IMR-90 (cell line): ENCODE results near the gene MITD1. TPM values are rescaled to one million over a fixed set of nuclear protein-coding genes. Genes with fewer than 3 reads are reported as not detected.

Experiments
- ATAC-seq: fragments of 200-7000 bp; cut with Tn5 transposase; 2 replicates; pipeline ENCODE4 v1.9.1; 2020; ENCODE audit warnings: low read depth, mild to moderate bottlenecking, moderate library complexity
- Bru-seq: library from RNA; stranded (reverse); fragments of 400-500 nt; gene quantifications from one replicate; lab custom pipeline; 2021; lab: Mats Ljungman, UMichigan
- BruChase-seq, 2 experiments: library from RNA; stranded (reverse); fragments of 400-500 nt; gene quantifications; one replicate each; lab custom pipeline; 2021; lab: Mats Ljungman, UMichigan
- BruUV-seq: library from RNA; stranded (reverse); fragments of 400-500 nt; replicated peaks from 2 replicates; lab custom pipeline; 2021; lab: Mats Ljungman, UMichigan
- CTCF ChIA-PET: fragments of 300-600 bp; formaldehyde crosslinking; extraction: SDS; loops from one replicate; lab custom pipeline; 2021; ENCODE audit warnings: antibody characterized with exemption; lab: Yijun Ruan, JAX
- POLR2A ChIA-PET: fragments of 300-600 bp; sonication (Branson Sonifier 250); formaldehyde crosslinking; loops from one replicate; lab custom pipeline; 2022; ENCODE audit warnings: antibody characterized with exemption; ENCODE audit not compliant: unreplicated experiment; lab: Charles Lee
- DNase-seq: peaks from one replicate; pipeline ENCODE4 v3.0.0; 2013
- H2AFZ ChIP-seq: replicated peaks from 2 replicates; pipeline ENCODE3; 2013; ENCODE audit warnings: low read length, mild to moderate bottlenecking; ENCODE audit not compliant: poor library complexity
- H2AK5ac ChIP-seq: 2 replicates; pipeline ENCODE4 v1.6.1; 2013; ENCODE audit warnings: low read depth, low read length, inconsistent platforms
- H2AK9ac ChIP-seq: replicated peaks from 2 replicates; pipeline ENCODE3; 2013; ENCODE audit warnings: mild to moderate bottlenecking, low read depth, low read length, moderate library complexity; ENCODE audit not compliant: poor library complexity
- H2BK120ac ChIP-seq: 2 replicates; pipeline ENCODE4 v1.6.1; 2013; ENCODE audit warnings: low read depth, low read length, inconsistent platforms
- H2BK15ac ChIP-seq: 3 replicates; pipeline ENCODE4 v1.6.1; 2013; ENCODE audit warnings: low read depth, low read length, inconsistent platforms
- H2BK20ac ChIP-seq: 2 replicates; pipeline ENCODE4 v1.6.1; 2013; ENCODE audit warnings: low read depth, mild to moderate bottlenecking, inconsistent platforms, low read length, moderate library complexity
- H2BK5ac ChIP-seq: 2 replicates; pipeline ENCODE4 v1.6.1; 2013; ENCODE audit warnings: mild to moderate bottlenecking, low read depth, low read length, inconsistent platforms; ENCODE audit not compliant: poor library complexity, severe bottlenecking
- H3K14ac ChIP-seq: replicated peaks from 2 replicates; pipeline ENCODE4 v1.6.1; 2013; ENCODE audit warnings: low read depth, low read length, inconsistent platforms
- H3K18ac ChIP-seq: 2 replicates; pipeline ENCODE4 v1.6.1; 2013; ENCODE audit warnings: low read depth, low read length, control low read depth
- H3K23ac ChIP-seq: 2 replicates; pipeline ENCODE4 v1.6.1; 2013; ENCODE audit warnings: low read depth, low read length, inconsistent platforms
- H3K27ac ChIP-seq: 2 replicates; pipeline ENCODE4 v1.5.1; 2013; ENCODE audit warnings: mild to moderate bottlenecking, control low read depth, low read length; ENCODE audit not compliant: insufficient read depth
- H3K27me3 ChIP-seq: 2 replicates; pipeline ENCODE4 v1.6.1; 2013; ENCODE audit warnings: low read length; ENCODE audit not compliant: control insufficient read depth, insufficient read depth
- H3K36me3 ChIP-seq: 2 replicates; pipeline ENCODE4 v1.6.1; 2013; ENCODE audit warnings: low read length, mixed read lengths; ENCODE audit not compliant: control insufficient read depth, insufficient read depth
- H3K4ac ChIP-seq: 2 replicates; pipeline ENCODE4 v1.6.1; 2013; ENCODE audit warnings: low read depth, low read length, inconsistent platforms
- H3K4me1 ChIP-seq: 2 replicates; pipeline ENCODE4 v1.6.1; 2013; ENCODE audit warnings: low read length, mixed read lengths; ENCODE audit not compliant: control insufficient read depth, insufficient read depth
- H3K4me2 ChIP-seq: 2 replicates; pipeline ENCODE4 v1.6.1; 2013; ENCODE audit warnings: low read depth, mild to moderate bottlenecking, control low read depth, low read length, moderate library complexity
- H3K4me3 ChIP-seq: 2 replicates; pipeline ENCODE4 v1.5.1; 2013; ENCODE audit warnings: low read depth, mild to moderate bottlenecking, control low read depth, low read length, moderate library complexity; ENCODE audit not compliant: insufficient read depth
- H3K56ac ChIP-seq: 2 replicates; pipeline ENCODE4 v1.6.1; 2013; ENCODE audit warnings: low read length, inconsistent platforms; ENCODE audit not compliant: insufficient read depth; ENCODE audit errors: extremely low read depth
- H3K79me1 ChIP-seq, 2 experiments: 2 replicates each; pipeline ENCODE4 v1.6.1; 2013; ENCODE audit warnings: low read length in 2 of 2, inconsistent platforms in 1 of 2, low read depth in 1 of 2
- H3K9ac ChIP-seq: 2 replicates; pipeline ENCODE4 v1.6.1; 2013; ENCODE audit warnings: low read depth, low read length, control low read depth
- H3K9me1 ChIP-seq: 2 replicates; pipeline ENCODE4 v1.6.1; 2013; ENCODE audit warnings: low read length, inconsistent platforms; ENCODE audit not compliant: insufficient read depth
- H3K9me3 ChIP-seq: 2 replicates; pipeline ENCODE4 v1.6.1; 2013; ENCODE audit warnings: low read length; ENCODE audit not compliant: control insufficient read depth, insufficient read depth
- H4K20me1 ChIP-seq: 2 replicates; pipeline ENCODE4 v1.6.1; 2013; ENCODE audit warnings: low read length, inconsistent platforms; ENCODE audit not compliant: insufficient read depth
- H4K5ac ChIP-seq: 2 replicates; pipeline ENCODE4 v1.6.1; 2013; ENCODE audit warnings: mild to moderate bottlenecking, low read depth, low read length, control low read depth
- H4K8ac ChIP-seq, 2 experiments: 2 replicates each; pipeline ENCODE4 v1.6.1; 2013; ENCODE audit warnings: low read depth in 2 of 2, low read length in 2 of 2, control low read depth in 1 of 2, inconsistent platforms in 1 of 2
- H4K91ac ChIP-seq: 2 replicates; pipeline ENCODE4 v1.6.1; 2013; ENCODE audit warnings: low read depth, low read length, inconsistent platforms; ENCODE audit not compliant: insufficient read depth
- BHLHE40 ChIP-seq: fragments of 150-350 bp; IDR thresholded peaks from 2 replicates; pipeline ENCODE4 v1.6.1; 2016; ENCODE audit warnings: mild to moderate bottlenecking, low read depth, low read length
- CEBPB ChIP-seq: IDR thresholded peaks from 2 replicates; pipeline ENCODE4 v1.6.1; 2012; ENCODE audit warnings: low read depth, low read length, improper control_type of control experiment
- FOS ChIP-seq: fragments of 150-350 bp; IDR thresholded peaks from 2 replicates; pipeline ENCODE4 v1.6.1; 2016; ENCODE audit warnings: low read depth, low read length
- MAFK ChIP-seq: IDR thresholded peaks from 2 replicates; pipeline ENCODE4 v1.6.1; 2012; ENCODE audit warnings: low read depth, low read length, improper control_type of control experiment
- MAZ ChIP-seq: IDR thresholded peaks from 2 replicates; pipeline ENCODE4 v1.6.1; 2012; ENCODE audit warnings: low read depth, mild to moderate bottlenecking, low read length, improper control_type of control experiment, moderate library complexity, borderline replicate concordance
- MXI1 ChIP-seq: IDR thresholded peaks from 2 replicates; pipeline ENCODE4 v1.6.1; 2012; ENCODE audit warnings: low read depth, mild to moderate bottlenecking, low read length, moderate library complexity, borderline replicate concordance
- NFE2L2 ChIP-seq: fragments of 150-350 bp; IDR thresholded peaks from 2 replicates; pipeline ENCODE4 v1.6.1; 2016; ENCODE audit warnings: low read depth, mild to moderate bottlenecking, low read length
- POLR2A ChIP-seq: IDR thresholded peaks from 2 replicates; pipeline ENCODE4 v1.6.1; 2012; ENCODE audit warnings: mild to moderate bottlenecking, low read depth, low read length
- RAD21 ChIP-seq: IDR thresholded peaks from 2 replicates; pipeline ENCODE4 v1.6.1; 2012; ENCODE audit warnings: low read length, improper control_type of control experiment
- RCOR1 ChIP-seq: IDR thresholded peaks from 2 replicates; pipeline ENCODE4 v1.6.1; 2012; ENCODE audit warnings: mild to moderate bottlenecking, low read length, improper control_type of control experiment; ENCODE audit not compliant: insufficient replicate concordance
- RFX5 ChIP-seq: IDR thresholded peaks from 2 replicates; pipeline ENCODE4 v1.8.0; 2012; ENCODE audit warnings: low read depth, mild to moderate bottlenecking, low read length, moderate library complexity
- SMC3 ChIP-seq: fragments of 150-350 bp; IDR thresholded peaks from 2 replicates; pipeline ENCODE4 v1.6.1; 2016; ENCODE audit warnings: low read depth, mild to moderate bottlenecking, antibody characterized with exemption, low read length, moderate library complexity
- WGBS, 2 experiments: methylation state at CpG; one replicate each; pipeline versions ENCODE4 v1.1.5 to v1.1.7; 2013; ENCODE audit warnings: missing lambda C conversion rate in 2 of 2; ENCODE audit not compliant: insufficient read length in 1 of 2; ENCODE audit errors: extremely low coverage in 2 of 2; 5-methylcytosine and 5-hydroxymethylcytosine counted together
- dilution Hi-C: fragments of 300-500 bp; cut with HindIII; formaldehyde crosslinking; loops from one replicate; pipeline ENCODE4 v1.14.3; 2018; ENCODE audit warnings: low sequenced_read_pairs; ENCODE audit not compliant: unreplicated experiment
- in situ Hi-C: fragments of 300-500 bp; cut with MboI; formaldehyde crosslinking; loops from 3 replicates; pipeline ENCODE4 v1.14.3; 2019; ENCODE audit warnings: low sequenced_read_pairs, inconsistent platforms, mixed read lengths
- intact Hi-C: fragments of 100-400 bp; cut with micrococcal nuclease; formaldehyde crosslinking; loops from 2 replicates; pipeline ENCODE4 v1.10.0; 2022
- long read RNA-seq: library from polyadenylated mRNA; unstranded; transcript quantifications from one replicate; pipeline ENCODE4 v2.0.0, GENCODE V29; 2021; ENCODE audit not compliant: unreplicated experiment
- polyA plus RNA-seq, 3 experiments: library from polyadenylated mRNA; depleted of rRNA; stranded (reverse); fragments of >200 nt; gene quantifications; 2 replicates each; pipeline ENCODE4 v1.2.3, GENCODE V29; 2012; ENCODE audit warnings: low replicate concordance in 1 of 3
- total RNA-seq: library from RNA; depleted of rRNA; stranded (reverse); fragments of >200 nt; gene quantifications from 2 replicates; pipeline ENCODE4 v1.2.3, GENCODE V29; 2012; rRNA removed
- TF ChIP-seq, protein P1 (sequence below): conservative IDR thresholded peaks from 2 replicates; pipeline ENCODE4 v1.5.1; 2012; ENCODE audit warnings: mild to moderate bottlenecking, low read depth, low read length, improper control_type of control experiment

The MITD1 gene
- total RNA-seq, result 4.3 and 19.4 TPM in 2 replicates
- polyA plus RNA-seq (2012; rRNA removed), result 14.5 and 18.7 TPM in 2 replicates
- 1.5 and 3.1 TPM in 2 replicates for polyA plus RNA-seq (2012; cell fraction: cytosol; rRNA removed)
- polyA plus RNA-seq (2012; cell fraction: nucleus; rRNA removed; ENCODE audit: low replicate concordance), result 2.9 and 19.8 TPM in 2 replicates
- percentile 69 among the genes with signal in this experiment for Bru-seq, nascent RNA
- BruChase-seq, experiment 1, labeled RNA remaining after a 6-hour chase, result percentile 85 among the genes with signal in this experiment
- BruChase-seq, experiment 2, labeled RNA remaining after a 2-hour chase, result percentile 78 among the genes with signal in this experiment
- long read RNA-seq, transcript MITD1-201 (7 exons, 939 nt), result major isoform, 5 of 13 reads
- long read RNA-seq, partial matches to known transcripts, result 5 of 13 reads
- long read RNA-seq, other reads (novel, unspliced or antisense), result 2 of 13 reads

GRCh38 chr2:99180755-99181623, at the start of gene MITD1, which contains the start of gene MRPL30:
Gene MITD1, minus strand, starts transcription at chr2:99181058. Its CDS starts 77 bp downstream, at chr2:99180981.
Gene MRPL30, plus strand, starts transcription at chr2:99181184. Its CDS starts 5,020 bp downstream, at chr2:99186204.
- peak within 1 kb of the TSS; percentile 65 for H2BK5ac ChIP-seq
- dilution Hi-C loops, result no loop called here
- in situ Hi-C loops, result loop anchor here (10.0 kb wide), 2 partner anchors 154 to 294 kb away; partner anchors contain the start of genes EIF5B and TXNDC9
- TF ChIP-seq SMC3 (peak; percentile 24; the same call in 1 of the 2 replicates), CEBPB (peak; percentile 40), POLR2A (peak; percentile 95), NFE2L2 (no peak), RCOR1 (no peak), BHLHE40 (no peak), RAD21 (0 out of 2 replicates have a peak, but pooled peaks have one; percentile 10), MAZ (peak; percentile 88), MAFK (no peak), RFX5 (no peak), MXI1 (peak; percentile 68; the same call in 1 of the 2 replicates), FOS (peak; percentile 6; the same call in 1 of the 2 replicates)
- TF ChIP-seq, protein P1, sequence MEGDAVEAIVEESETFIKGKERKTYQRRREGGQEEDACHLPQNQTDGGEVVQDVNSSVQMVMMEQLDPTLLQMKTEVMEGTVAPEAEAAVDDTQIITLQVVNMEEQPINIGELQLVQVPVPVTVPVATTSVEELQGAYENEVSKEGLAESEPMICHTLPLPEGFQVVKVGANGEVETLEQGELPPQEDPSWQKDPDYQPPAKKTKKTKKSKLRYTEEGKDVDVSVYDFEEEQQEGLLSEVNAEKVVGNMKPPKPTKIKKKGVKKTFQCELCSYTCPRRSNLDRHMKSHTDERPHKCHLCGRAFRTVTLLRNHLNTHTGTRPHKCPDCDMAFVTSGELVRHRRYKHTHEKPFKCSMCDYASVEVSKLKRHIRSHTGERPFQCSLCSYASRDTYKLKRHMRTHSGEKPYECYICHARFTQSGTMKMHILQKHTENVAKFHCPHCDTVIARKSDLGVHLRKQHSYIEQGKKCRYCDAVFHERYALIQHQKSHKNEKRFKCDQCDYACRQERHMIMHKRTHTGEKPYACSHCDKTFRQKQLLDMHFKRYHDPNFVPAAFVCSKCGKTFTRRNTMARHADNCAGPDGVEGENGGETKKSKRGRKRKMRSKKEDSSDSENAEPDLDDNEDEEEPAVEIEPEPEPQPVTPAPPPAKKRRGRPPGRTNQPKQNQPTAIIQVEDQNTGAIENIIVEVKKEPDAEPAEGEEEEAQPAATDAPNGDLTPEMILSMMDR, result no peak

More at GRCh38 chr2:99180755-99181623, at the start of gene MITD1, which contains the start of gene MRPL30:
- H3K27me3 ChIP-seq, result no peaks in the 10 kb centered on the region
- H3K4me3 ChIP-seq, result peak within 1 kb of the TSS; percentile 75
- H3K4ac ChIP-seq, result peak within 1 kb of the TSS; percentile 83
- peak within 1 kb of the TSS; percentile 92 for H2AK9ac ChIP-seq
- peak within 1 kb of the TSS; percentile 64 for H4K91ac ChIP-seq
- no peaks in the 10 kb centered on the region; the same call in 1 of the 2 replicates for H3K9me1 ChIP-seq
- WGBS, 2 experiments, result 0% methylated on average over 10 of the region's 39 CpGs; no CpG with 5 or more reads in 1 of the 2 experiments
- peak; percentile 96 for DNase-seq
- H2AFZ ChIP-seq, result peak within 1 kb of the TSS; percentile 99
- TSS peak; percentile 78 for BruUV-seq
- 0 out of 2 replicates have a peak within 1 kb of the TSS, but pooled peaks have one; percentile 12 for H2BK20ac ChIP-seq
- H3K4me1 ChIP-seq, result no peaks in the 10 kb centered on the region; the same call in 1 of the 2 replicates
- peak; percentile 97 for ATAC-seq
- H3K56ac ChIP-seq, result peak within 1 kb of the TSS; percentile 91
- no peaks in the 10 kb centered on the region for H4K20me1 ChIP-seq
- CTCF ChIA-PET, result interaction anchor here (0.7 kb wide), 1 partner anchor 802 kb away, joined by 3 read pairs; no protein-coding TSS in a partner anchor
- peak within 1 kb of the TSS; percentile 51 for H3K18ac ChIP-seq
- peak within 1 kb of the TSS; percentile 95 for H3K9ac ChIP-seq
- peak within 1 kb of the TSS; percentile 90 for H3K23ac ChIP-seq
- peak within 1 kb of the TSS; percentile 100 for H3K4me2 ChIP-seq
- H3K36me3 ChIP-seq, result no peaks in the 10 kb centered on the region
- peak within 1 kb of the TSS; percentile 74 for H2AK5ac ChIP-seq
- H3K27ac ChIP-seq, result peak within 1 kb of the TSS; percentile 77
- peak within 1 kb of the TSS; percentile 56 to 99 for H4K8ac ChIP-seq
- POLR2A ChIA-PET, result no interaction called here
- peak within 1 kb of the TSS; percentile 86 for H3K14ac ChIP-seq
- intact Hi-C loops, result loop anchor here (1.0 kb wide), 3 partner anchors 155 to 1079 kb away; partner anchors contain the start of genes REV1 and TXNDC9
- peak within 1 kb of the TSS; percentile 54 for H2BK120ac ChIP-seq
- H3K9me3 ChIP-seq, result no peaks in the 10 kb centered on the region
- H3K79me1 ChIP-seq, result peaks cover 27 to 40% of the 10 kb centered on the region in 2 experiments
- no peak within 1 kb of the TSS for H2BK15ac ChIP-seq
- peak within 1 kb of the TSS; percentile 79 for H4K5ac ChIP-seq
